ENCODE results near the gene SDF4.

DNA sequence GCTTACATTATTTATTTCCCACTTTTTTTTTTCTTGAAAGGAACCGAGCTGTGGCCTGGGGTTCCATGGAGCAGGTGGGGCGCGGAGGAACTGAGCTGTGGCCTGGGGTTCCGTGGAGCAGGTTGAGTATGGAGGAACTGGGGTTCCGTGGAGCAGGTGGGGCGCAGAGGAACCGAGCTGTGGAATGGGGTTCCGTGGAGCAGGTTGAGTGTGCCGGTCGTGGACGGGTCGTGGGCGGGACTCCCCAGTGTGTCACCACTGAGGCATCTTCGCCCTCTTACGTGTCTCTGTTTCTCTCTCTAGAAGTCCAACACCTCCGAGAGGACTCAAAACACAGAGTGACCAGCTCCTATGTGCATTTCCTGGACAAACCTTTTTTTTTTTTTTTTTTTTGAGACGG lies 47.2 kb upstream of the SDF4 start:
- no peak for TF ChIP-seq EZH2 (IDR thresholded peaks at IDR 0.05; ENCODE audit: borderline replicate concordance, insufficient read depth, low read depth, low read length, poor library complexity, severe bottlenecking)
- TF ChIP-seq, protein P1, sequence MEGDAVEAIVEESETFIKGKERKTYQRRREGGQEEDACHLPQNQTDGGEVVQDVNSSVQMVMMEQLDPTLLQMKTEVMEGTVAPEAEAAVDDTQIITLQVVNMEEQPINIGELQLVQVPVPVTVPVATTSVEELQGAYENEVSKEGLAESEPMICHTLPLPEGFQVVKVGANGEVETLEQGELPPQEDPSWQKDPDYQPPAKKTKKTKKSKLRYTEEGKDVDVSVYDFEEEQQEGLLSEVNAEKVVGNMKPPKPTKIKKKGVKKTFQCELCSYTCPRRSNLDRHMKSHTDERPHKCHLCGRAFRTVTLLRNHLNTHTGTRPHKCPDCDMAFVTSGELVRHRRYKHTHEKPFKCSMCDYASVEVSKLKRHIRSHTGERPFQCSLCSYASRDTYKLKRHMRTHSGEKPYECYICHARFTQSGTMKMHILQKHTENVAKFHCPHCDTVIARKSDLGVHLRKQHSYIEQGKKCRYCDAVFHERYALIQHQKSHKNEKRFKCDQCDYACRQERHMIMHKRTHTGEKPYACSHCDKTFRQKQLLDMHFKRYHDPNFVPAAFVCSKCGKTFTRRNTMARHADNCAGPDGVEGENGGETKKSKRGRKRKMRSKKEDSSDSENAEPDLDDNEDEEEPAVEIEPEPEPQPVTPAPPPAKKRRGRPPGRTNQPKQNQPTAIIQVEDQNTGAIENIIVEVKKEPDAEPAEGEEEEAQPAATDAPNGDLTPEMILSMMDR (IDR thresholded peaks at IDR 0.05): no peak

All from B cell (primary cell).